Rectal smooth muscle tissue (tissue), 1 donor: ENCODE data around the gene BCL10.

Experiments used
- H3K27ac ChIP-seq: one replicate; pipeline ENCODE4 v1.7.0; 2013; ENCODE audit warnings: low read depth, low read length, inconsistent platforms
- H3K27me3 ChIP-seq: one replicate; pipeline ENCODE4 v1.7.0; 2013; ENCODE audit warnings: low read length; ENCODE audit not compliant: control insufficient read depth, insufficient read depth
- H3K36me3 ChIP-seq: one replicate; pipeline ENCODE4 v1.7.0; 2013; ENCODE audit warnings: low read length; ENCODE audit not compliant: control insufficient read depth, insufficient read depth
- H3K4me1 ChIP-seq: one replicate; pipeline ENCODE4 v1.7.0; 2013; ENCODE audit warnings: low read length; ENCODE audit not compliant: control insufficient read depth, insufficient read depth
- H3K4me3 ChIP-seq: one replicate; pipeline ENCODE4 v1.7.0; 2013; ENCODE audit warnings: low read length
- H3K9ac ChIP-seq: one replicate; pipeline ENCODE4 v1.7.0; 2013; ENCODE audit warnings: low read length

BCL10 gene

GRCh38 chr1:85276215-85276977, at the start of gene BCL10:
Gene BCL10, minus strand, starts transcription at chr1:85276632. Its CDS starts 280 bp downstream, at chr1:85276352.
- peak within 1 kb of the TSS; percentile 98 for H3K9ac ChIP-seq
- H3K4me1 ChIP-seq: peaks cover 15% of the 10 kb centered on the region
- peak within 1 kb of the TSS; percentile 91 for H3K4me3 ChIP-seq
- H3K36me3 ChIP-seq: peaks cover 3% of the 10 kb centered on the region
- no peaks in the 10 kb centered on the region for H3K27me3 ChIP-seq
- H3K27ac ChIP-seq: peak within 1 kb of the TSS; percentile 95

GRCh38 chr1:85325920-85326319, 49.5 kb upstream of the BCL10 start:
- H3K27ac ChIP-seq: no peak overlapping the region
- peaks cover 3% of the 10 kb centered on the region for H3K4me1 ChIP-seq
- no peak overlapping the region for H3K9ac ChIP-seq
- H3K27me3 ChIP-seq: no peaks in the 10 kb centered on the region
- no peak overlapping the region for H3K4me3 ChIP-seq
- no peaks in the 10 kb centered on the region for H3K36me3 ChIP-seq

GRCh38 chr1:85323770-85324169, 47.3 kb upstream of the BCL10 start:
- H3K27ac ChIP-seq: no peak overlapping the region
- no peak overlapping the region for H3K9ac ChIP-seq
- no peaks in the 10 kb centered on the region for H3K27me3 ChIP-seq
- no peaks in the 10 kb centered on the region for H3K4me1 ChIP-seq
- no peak overlapping the region for H3K4me3 ChIP-seq
- no peaks in the 10 kb centered on the region for H3K36me3 ChIP-seq

- Histone ChIP-seq H3K27ac (no peak overlapping the region), H3K9ac (no peak overlapping the region), H3K27me3 (no peaks in the 10 kb centered on the region), H3K4me3 (no peak overlapping the region), H3K36me3 (peaks cover 2% of the 10 kb centered on the region), H3K4me1 (no peaks in the 10 kb centered on the region)
These were observed 46.2 kb upstream of the BCL10 start for GRCh38 chr1:85322655-85323054.

- Histone ChIP-seq H3K27me3 (no peaks in the 10 kb centered on the region), H3K27ac (no peak overlapping the region), H3K4me1 (no peaks in the 10 kb centered on the region), H3K9ac (no peak overlapping the region), H3K36me3 (peaks cover 2% of the 10 kb centered on the region), H3K4me3 (no peak overlapping the region)
These were observed 45.0 kb upstream of the BCL10 start for GRCh38 chr1:85321237-85321964.

GRCh38 chr1:85320371-85321131, 44.1 kb upstream of the BCL10 start:
- Histone ChIP-seq H3K27me3 (no peaks in the 10 kb centered on the region), H3K9ac (no peak overlapping the region), H3K4me1 (no peaks in the 10 kb centered on the region), H3K36me3 (peaks cover 2% of the 10 kb centered on the region), H3K27ac (no peak overlapping the region), H3K4me3 (no peak overlapping the region)

GRCh38 chr1:85319931-85320330, 43.5 kb upstream of the BCL10 start:
- no peak overlapping the region for H3K4me3 ChIP-seq
- H3K27me3 ChIP-seq: no peaks in the 10 kb centered on the region
- no peak overlapping the region for H3K9ac ChIP-seq
- H3K36me3 ChIP-seq: peaks cover 2% of the 10 kb centered on the region
- no peaks in the 10 kb centered on the region for H3K4me1 ChIP-seq
- H3K27ac ChIP-seq: no peak overlapping the region

GRCh38 chr1:85319491-85319890, 43.1 kb upstream of the BCL10 start:
- H3K27me3 ChIP-seq: no peaks in the 10 kb centered on the region
- H3K27ac ChIP-seq: no peak overlapping the region
- H3K4me3 ChIP-seq: no peak overlapping the region
- H3K9ac ChIP-seq: no peak overlapping the region
- H3K4me1 ChIP-seq: no peaks in the 10 kb centered on the region
- H3K36me3 ChIP-seq: peaks cover 2% of the 10 kb centered on the region

GRCh38 chr1:85318217-85318616, 41.8 kb upstream of the BCL10 start:
- no peak overlapping the region for H3K9ac ChIP-seq
- H3K36me3 ChIP-seq: peaks cover 2% of the 10 kb centered on the region
- no peak overlapping the region for H3K4me3 ChIP-seq
- no peaks in the 10 kb centered on the region for H3K27me3 ChIP-seq
- H3K27ac ChIP-seq: no peak overlapping the region
- no peaks in the 10 kb centered on the region for H3K4me1 ChIP-seq

GRCh38 chr1:85317560-85317959, 41.1 kb upstream of the BCL10 start:
- no peak overlapping the region for H3K9ac ChIP-seq
- no peak overlapping the region for H3K4me3 ChIP-seq
- no peak overlapping the region for H3K27ac ChIP-seq
- peaks cover 2% of the 10 kb centered on the region for H3K36me3 ChIP-seq
- no peaks in the 10 kb centered on the region for H3K27me3 ChIP-seq
- no peaks in the 10 kb centered on the region for H3K4me1 ChIP-seq

- H3K9ac ChIP-seq: no peak overlapping the region
- H3K4me1 ChIP-seq: no peaks in the 10 kb centered on the region
- H3K4me3 ChIP-seq: no peak overlapping the region
- H3K27me3 ChIP-seq: no peaks in the 10 kb centered on the region
- no peak overlapping the region for H3K27ac ChIP-seq
- H3K36me3 ChIP-seq: peaks cover 2% of the 10 kb centered on the region
These were observed 39.9 kb upstream of the BCL10 start for GRCh38 chr1:85316321-85316720.

GRCh38 chr1:85315789-85316188, 39.4 kb upstream of the BCL10 start:
- Histone ChIP-seq H3K4me1 (no peaks in the 10 kb centered on the region), H3K27me3 (no peaks in the 10 kb centered on the region), H3K36me3 (peaks cover 2% of the 10 kb centered on the region), H3K27ac (no peak overlapping the region), H3K4me3 (no peak overlapping the region), H3K9ac (no peak overlapping the region)
